HG02623 (cell line): ENCODE results near the gene MYBPC3.

ENCODE experiments used
- ATAC-seq: cut with Tn5 transposase; IDR thresholded peaks from one replicate; pipeline ENCODE4 v1.9.1; 2021; ENCODE audit warnings: moderate library complexity; ENCODE audit not compliant: unreplicated experiment

The MYBPC3 gene

GRCh38 chr11:47387944-47388696 lies 35.6 kb upstream of the MYBPC3 start:
- no peak for ATAC-seq

DNA sequence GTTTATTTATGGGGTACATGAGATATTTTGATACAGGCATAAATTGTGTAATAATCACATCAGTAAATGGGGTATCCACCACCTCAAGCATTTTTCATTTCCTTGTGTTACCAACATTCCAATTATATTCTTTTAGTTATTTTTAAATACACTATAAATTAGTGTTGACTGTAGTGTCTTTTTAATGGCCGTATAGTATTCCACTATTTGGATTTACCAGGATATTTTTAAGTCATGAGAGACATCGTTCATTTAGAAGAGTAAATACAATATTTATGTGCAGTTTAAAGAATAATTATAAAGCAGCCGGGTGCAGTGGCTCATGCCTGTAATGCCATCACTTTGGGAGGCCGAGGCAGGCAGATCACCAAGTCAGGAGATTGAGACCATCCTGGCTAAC lies 32.0 kb upstream of the MYBPC3 start:
- ATAC-seq, result no peak

- no peak for ATAC-seq
Observed at GRCh38 chr11:47383071-47383470, 30.6 kb upstream of the MYBPC3 start.

DNA sequence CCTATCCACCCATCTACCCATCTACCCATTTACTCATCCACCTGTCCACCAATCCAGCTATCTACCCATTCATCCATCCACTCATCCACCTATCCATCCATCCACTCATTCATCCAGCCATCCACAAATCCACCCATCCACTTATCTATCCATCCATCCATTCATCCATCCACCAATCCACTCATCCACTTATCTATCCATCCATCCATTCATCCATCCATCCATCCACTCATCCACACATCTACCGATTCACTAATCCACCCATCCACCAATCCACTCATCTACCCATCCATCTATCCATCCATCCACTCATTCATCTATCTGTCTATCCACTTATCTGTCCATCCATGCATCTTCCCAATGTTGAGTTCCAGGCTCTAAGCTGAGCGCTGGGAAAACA lies 27.6 kb upstream of the MYBPC3 start:
- ATAC-seq, result no peak

- no peak for ATAC-seq
Observed at GRCh38 chr11:47379317-47379716, 26.8 kb upstream of the MYBPC3 start.

DNA sequence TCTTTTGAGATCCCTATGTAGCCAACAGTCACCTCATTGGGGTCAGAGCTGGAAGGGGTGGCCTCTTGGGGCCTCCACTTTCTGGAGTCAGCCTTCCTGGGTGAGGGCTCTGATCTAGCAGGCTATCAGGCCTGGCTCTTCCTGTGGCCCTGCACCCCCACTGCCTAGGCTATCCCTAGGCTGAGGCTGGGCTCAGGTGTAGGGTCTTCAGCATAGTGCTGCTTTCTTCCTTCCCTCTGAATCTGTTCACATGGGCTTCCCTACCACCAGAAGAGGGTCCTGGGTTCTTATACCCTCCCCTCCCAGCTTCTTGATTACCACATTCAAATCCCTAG lies 26.3 kb upstream of the MYBPC3 start:
- no peak for ATAC-seq

- peak; percentile 79 for ATAC-seq
Observed at GRCh38 chr11:47378010-47378835, 25.7 kb upstream of the MYBPC3 start, which contains the start of gene SPI1. Gene SPI1 (minus strand): TSS chr11:47378547. CDS start chr11:47378353, 194 bp downstream.

GRCh38 chr11:47377571-47378009 lies 25.1 kb upstream of the MYBPC3 start:
- ATAC-seq, result no peak

DNA sequence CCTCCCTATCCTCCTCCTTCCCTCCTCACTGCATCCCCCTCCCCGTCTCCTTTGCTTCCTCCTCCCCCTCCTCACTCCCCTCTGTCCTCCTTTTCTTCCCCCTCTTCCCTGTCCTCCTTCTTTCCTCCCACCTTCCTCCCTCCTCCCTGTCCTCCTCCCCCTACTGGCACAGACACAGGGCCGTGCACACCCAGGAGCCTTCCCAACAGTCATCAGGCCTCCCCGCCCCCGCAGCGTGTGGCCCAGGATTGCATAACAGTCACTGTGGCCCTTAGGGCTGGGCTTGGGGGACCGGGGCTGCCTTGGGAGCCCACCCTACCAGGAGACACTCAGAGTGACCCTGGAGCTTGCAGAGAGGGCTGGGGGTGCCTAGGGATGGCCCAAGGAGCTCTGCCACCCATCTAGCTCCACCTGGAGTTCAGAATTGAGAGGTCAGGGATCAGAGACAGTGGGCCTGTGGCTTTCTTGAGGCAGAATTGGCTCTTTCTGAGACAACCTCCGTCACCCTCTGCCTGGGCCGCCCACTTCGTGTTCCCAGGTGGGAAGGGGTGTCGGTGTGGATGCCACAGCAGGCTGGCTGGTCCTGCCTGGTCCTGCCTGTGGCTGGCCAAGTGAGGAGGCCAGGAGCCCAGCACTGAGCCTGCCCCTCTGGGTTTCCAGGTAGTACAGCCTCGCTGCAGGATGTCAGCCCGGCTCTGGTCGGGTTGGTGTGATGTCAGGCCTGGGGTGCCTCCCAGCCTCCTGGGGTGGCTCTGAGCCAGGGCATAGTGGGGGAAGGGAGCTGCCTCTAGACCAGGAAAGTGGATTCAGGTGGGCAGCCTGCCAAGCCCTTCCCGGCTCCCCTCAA lies 24.2 kb upstream of the MYBPC3 start:
- no peak for ATAC-seq

- no peak for ATAC-seq
Observed at GRCh38 chr11:47376107-47376524, 23.6 kb upstream of the MYBPC3 start.

GRCh38 chr11:47375546-47376085 lies 23.1 kb upstream of the MYBPC3 start:
- ATAC-seq, result no peak

DNA sequence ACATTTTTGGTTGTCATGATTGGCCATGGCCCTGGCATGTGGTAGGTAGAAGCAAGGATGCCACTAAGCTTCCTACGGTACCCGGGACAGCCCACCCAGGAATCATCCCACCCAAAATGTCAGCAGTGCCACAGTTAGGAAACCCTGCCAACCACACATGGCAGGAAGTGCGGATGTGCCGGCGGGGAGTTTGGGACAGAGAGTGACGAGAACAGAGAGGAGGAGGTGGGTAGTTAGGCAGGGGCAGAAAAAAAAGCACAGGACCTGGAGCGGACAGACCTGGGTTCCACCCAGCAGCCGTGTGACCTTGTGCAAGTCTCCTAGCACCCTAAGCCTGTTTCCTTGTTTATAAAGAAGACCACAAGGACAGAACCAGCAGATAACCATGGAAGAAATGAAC lies 22.5 kb upstream of the MYBPC3 start:
- no peak for ATAC-seq

DNA sequence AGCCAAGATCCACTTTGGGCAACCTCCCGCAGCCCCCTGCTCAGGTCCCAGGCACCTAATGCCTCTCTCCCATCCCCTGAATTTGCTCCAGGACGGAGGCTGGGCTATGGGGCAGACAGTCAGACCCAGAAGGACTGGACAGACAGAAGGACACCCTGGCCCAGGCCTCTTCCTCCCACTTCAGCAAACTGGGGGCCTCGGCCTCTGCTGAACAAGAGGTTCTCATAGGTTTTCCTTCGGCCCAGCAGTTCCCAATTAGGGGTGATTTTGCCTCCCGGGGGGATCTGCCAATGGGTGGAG lies 22.2 kb upstream of the MYBPC3 start:
- no peak for ATAC-seq

DNA sequence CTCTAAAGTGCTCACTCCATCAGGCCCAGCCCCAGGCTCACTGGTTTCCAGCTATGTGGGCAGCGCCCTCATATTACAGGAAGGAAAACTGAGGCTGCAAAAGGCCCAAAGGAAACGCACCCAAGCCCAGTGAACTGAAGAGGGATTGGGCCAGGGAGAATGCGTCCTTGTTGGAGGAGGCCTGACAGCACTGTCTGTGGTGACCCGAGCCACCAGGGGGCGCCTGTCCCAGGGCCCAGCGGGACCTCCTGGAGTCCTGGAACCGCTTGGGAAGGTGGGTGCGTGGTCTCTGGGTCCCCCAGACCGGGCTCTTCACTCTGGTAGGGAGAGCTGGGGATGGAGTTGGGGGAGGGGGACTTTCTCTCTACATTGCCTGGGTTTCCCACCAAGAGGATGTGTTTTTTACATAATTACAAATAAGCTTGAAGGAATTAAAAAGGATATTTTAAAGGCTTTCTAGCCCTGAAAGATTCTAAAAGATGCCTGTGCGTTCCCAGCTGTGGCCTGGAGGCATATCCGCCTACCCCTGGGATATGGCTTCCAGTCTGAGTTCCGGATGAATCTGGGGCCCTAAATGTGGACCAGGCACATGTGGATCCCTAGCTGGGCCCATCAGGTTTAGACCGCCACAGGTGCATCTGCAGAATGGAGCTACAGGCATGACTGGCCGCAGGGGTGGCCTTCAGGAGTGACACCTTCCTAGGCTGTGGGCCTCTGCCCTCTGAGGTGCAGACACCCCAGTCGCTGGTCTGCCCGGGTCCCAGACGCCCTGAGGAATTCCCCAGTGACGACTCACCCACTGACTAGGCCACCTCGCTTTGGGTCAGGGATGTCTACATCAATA lies 21.6 kb upstream of the MYBPC3 start:
- ATAC-seq, result no peak

GRCh38 chr11:47372422-47372821 lies 19.9 kb upstream of the MYBPC3 start:
- no peak for ATAC-seq

- no peak for ATAC-seq
Observed at GRCh38 chr11:47369676-47370075, 17.2 kb upstream of the MYBPC3 start.

DNA sequence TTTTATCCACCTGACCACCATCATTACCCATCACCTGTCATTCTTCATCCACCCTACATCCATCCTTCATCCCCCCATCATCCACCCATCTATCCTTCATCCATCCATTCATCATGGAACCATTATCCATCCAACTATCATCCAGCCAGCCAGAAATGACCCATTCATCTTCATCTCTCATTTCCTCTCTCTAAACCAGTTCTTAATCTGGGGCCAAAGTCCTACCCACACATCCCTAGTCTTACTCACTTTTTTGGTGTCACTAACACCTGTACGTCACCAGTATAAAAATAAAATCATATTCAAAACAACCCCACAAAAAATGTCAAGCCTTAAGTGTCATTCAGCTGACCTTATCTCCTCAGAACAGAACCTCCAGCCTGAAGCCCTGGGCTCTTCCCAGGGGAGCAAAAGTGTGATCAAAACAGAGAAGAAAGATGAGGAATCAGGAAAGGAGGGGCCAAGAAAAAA lies 13.6 kb upstream of the MYBPC3 start:
- ATAC-seq, result no peak

- ATAC-seq, result no peak
Observed at GRCh38 chr11:47361419-47361818, 8.9 kb upstream of the MYBPC3 start.

DNA sequence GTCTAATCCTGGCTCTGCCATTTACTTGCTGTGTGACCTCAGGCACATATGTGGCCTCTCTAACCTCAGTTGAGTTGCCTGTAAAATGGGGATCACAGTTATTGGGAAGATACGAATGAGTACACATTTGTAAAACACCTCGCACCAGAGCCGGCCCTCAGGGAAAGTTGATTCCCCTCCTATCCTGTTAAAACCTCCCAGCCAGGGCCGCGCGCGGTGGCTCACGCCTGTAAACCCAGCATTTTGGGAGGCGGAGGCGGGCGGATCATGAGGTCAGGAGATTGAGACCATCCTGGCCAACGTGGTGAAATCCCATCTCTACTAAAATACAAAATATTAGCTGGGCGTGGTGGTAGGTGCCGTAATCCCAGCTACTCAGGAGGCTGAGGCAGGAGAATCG lies 7.8 kb upstream of the MYBPC3 start:
- no peak for ATAC-seq

- ATAC-seq, result no peak
Observed at GRCh38 chr11:47359586-47359985, 7.1 kb upstream of the MYBPC3 start.
